Muscle of leg (tissue), 11 donors: Measurements from ENCODE around the gene TMPRSS6. TPM values are rescaled to one million over a fixed set of nuclear protein-coding genes. Genes with fewer than 3 reads are reported as not detected.

Experiments used
- DNase-seq: peaks from one replicate; pipeline ENCODE4 v3.0.0; 2013
- H3K27ac ChIP-seq: one replicate; pipeline ENCODE4 v1.5.1; 2013; ENCODE audit warnings: mild to moderate bottlenecking, low read length, control low read depth
- H3K27me3 ChIP-seq: one replicate; pipeline ENCODE4 v1.6.1; 2013; ENCODE audit warnings: low read length; ENCODE audit not compliant: control insufficient read depth, insufficient read depth
- H3K36me3 ChIP-seq: one replicate; pipeline ENCODE4 v1.6.1; 2013; ENCODE audit warnings: low read length; ENCODE audit not compliant: control insufficient read depth, insufficient read depth
- H3K4me1 ChIP-seq: one replicate; pipeline ENCODE4 v1.6.1; 2013; ENCODE audit warnings: low read length; ENCODE audit not compliant: control insufficient read depth, insufficient read depth
- H3K4me3 ChIP-seq: one replicate; pipeline ENCODE4 v1.5.1; 2013; ENCODE audit warnings: low read length, control low read depth
- H3K9me3 ChIP-seq: replicated peaks from 2 replicates; pipeline ENCODE4 v1.6.1; 2013; ENCODE audit warnings: low read depth, low read length; ENCODE audit not compliant: control insufficient read depth
- WGBS: methylation state at CpG from one replicate; pipeline ENCODE4 v1.1.5; 2013; ENCODE audit warnings: missing lambda C conversion rate; ENCODE audit not compliant: insufficient coverage; 5-methylcytosine and 5-hydroxymethylcytosine counted together
- polyA plus RNA-seq, 8 donors: library from polyadenylated mRNA; unstranded; fragments of 120-200 nt; gene quantifications; one replicate each; pipeline versions ENCODE4 v1.2.1 to v1.2.3, GENCODE V29; 2013; ENCODE audit warnings: inconsistent platforms in 1 of 8, low replicate concordance in 1 of 8; ENCODE audit not compliant: insufficient read length in 8 of 8, insufficient read depth in 1 of 8
- total RNA-seq: library from RNA; stranded (reverse); fragments of 120-200 nt; gene quantifications from one replicate; pipeline ENCODE4 v1.2.4, GENCODE V29; 2013

Gene TMPRSS6
- total and polyA plus RNA-seq, 9 donors, result 0.04 to 0.18 (median 0.11) TPM; not detected in 1

DNA sequence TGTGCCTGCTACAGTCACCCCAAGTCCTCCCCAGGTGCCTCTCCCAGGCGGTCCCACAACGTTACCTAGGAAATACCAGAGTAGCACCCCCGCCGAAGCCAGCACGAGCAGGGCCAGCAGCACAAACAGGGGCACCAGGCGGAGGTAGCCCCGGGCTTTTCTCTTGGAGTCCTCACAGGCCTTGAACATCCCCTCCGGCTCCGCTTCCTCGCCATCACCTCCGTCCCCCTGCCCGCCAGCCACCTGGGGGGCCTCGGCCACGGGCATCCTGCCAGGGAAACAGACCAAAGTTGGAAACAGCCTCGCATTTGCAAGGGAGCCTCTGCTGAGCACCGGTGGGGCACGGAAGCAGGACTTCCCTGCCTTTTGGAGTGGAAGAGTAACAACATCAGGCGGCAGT, 6.4 kb downstream of the TMPRSS6 start:
- DNase-seq, result no peak
- Histone ChIP-seq H3K4me3 (no peak overlapping the region), H3K9me3 (no peaks in the 10 kb centered on the region), H3K27me3 (peaks cover 12% of the 10 kb centered on the region), H3K36me3 (no peaks in the 10 kb centered on the region), H3K27ac (no peak overlapping the region), H3K4me1 (peaks cover 3% of the 10 kb centered on the region)
- WGBS, result 49% methylated on average over 18 of the region's 18 CpGs

DNA sequence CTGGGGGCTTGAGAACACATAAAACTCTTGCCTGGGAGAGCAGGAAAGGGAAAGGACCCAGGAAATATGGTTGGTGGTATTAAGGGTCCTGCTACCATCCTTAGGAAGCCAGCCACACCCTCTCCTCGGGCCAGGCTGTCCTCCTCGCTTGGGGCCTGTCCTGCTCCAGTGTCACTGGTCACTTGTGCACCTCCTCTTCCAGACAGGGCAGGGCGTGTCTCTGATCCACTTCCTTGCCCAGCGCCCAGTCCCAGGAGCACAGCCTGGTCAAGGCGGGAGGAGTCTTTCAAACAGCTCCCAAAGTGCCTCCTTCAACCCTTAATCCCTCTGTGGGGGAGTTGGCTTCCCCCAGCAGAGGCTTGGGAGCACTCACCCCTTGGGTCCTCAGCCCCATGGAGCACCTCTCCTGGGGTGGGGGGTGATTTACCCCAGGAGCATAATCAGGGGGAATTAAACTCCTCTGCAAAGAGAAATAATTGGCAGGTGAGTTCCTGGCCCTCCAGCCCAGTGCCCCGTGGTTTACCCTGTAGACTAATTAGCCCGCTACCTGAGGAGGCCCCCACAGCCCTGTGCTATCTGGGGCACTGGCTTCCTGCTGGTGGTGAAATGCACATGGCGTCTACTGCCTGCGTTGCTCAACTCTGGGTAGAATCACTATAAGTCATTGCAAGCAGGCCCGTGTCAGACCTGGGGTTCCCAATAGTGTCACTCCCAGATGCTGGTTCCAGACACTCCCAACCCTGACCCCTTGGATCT, 8.0 kb downstream of the TMPRSS6 start:
- 77% methylated on average over 8 of the region's 10 CpGs for WGBS
- Histone ChIP-seq H3K9me3 (no peaks in the 10 kb centered on the region), H3K27me3 (peaks cover 29% of the 10 kb centered on the region), H3K27ac (no peak overlapping the region), H3K4me1 (peaks cover 3% of the 10 kb centered on the region), H3K4me3 (no peak overlapping the region), H3K36me3 (no peaks in the 10 kb centered on the region)
- no peak for DNase-seq

DNA sequence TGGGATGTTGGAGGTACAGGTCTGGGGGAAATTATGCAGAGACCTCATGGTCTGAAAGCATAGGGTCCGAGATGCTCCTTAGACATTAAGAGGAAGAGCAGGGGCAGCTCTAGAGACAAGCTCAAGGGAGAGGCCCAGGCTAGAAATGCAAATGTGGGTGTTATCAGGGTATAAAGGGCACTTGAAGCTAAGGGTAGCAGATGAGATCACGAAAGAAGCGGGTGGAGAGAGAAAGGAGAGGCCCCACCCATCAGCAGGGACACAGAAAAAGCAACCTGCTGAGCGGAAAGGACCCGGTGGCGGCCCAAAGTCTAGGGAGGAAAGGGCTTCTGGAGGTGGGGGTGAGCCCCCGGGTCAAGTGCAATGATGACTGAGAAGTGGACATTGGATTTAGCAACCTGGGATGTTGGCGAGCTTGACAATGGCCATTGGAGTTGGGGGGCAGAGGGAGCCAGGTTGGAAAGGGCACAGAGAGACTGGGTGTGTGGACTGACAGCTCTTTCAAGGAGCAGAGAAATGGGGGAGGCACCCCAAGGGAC, 8.9 kb downstream of the TMPRSS6 start:
- no peak overlapping the region for H3K4me3 ChIP-seq
- DNase-seq, result no peak
- H3K36me3 ChIP-seq, result no peaks in the 10 kb centered on the region
- peaks cover 36% of the 10 kb centered on the region for H3K27me3 ChIP-seq
- H3K9me3 ChIP-seq, result no peaks in the 10 kb centered on the region
- 74% methylated on average over 8 of the region's 8 CpGs for WGBS
- H3K4me1 ChIP-seq, result peaks cover 3% of the 10 kb centered on the region
- H3K27ac ChIP-seq, result no peak overlapping the region

DNA sequence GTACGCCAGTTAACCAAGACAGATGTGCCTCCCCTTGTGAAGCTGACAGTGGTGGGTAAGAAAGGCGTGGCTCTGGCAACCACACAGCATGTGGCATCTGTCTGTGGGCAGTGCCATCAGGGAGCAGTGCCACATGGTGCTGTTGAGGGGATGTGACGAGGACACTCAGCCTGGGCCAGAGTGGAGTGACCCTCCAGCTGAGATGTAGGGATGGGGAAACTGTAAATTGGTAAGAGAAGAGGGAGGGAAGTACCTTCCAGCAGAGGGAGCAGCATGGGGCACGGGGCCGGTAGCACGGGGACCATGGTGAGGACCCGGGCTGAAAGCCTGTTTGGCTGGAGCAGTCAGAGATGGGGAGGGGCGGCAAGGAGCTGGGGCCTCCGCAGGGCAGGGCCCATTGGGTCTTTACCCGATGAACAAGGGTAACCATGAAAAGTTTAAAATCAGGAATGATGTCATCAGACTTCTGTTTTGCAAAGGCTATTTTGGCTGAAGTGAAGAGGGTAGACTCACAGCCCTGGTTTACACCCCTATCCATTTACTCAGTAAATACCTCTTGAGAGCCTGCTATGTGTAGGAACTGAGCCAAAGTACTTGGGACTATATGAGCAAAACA, 10.4 kb downstream of the TMPRSS6 start:
- H3K9me3 ChIP-seq, result no peaks in the 10 kb centered on the region
- no peak for DNase-seq
- no peaks in the 10 kb centered on the region for H3K36me3 ChIP-seq
- no peak overlapping the region for H3K27ac ChIP-seq
- peaks cover 41% of the 10 kb centered on the region for H3K27me3 ChIP-seq
- 40% methylated on average over 8 of the region's 10 CpGs for WGBS
- H3K4me3 ChIP-seq, result no peak overlapping the region
- no peaks in the 10 kb centered on the region for H3K4me1 ChIP-seq

DNA sequence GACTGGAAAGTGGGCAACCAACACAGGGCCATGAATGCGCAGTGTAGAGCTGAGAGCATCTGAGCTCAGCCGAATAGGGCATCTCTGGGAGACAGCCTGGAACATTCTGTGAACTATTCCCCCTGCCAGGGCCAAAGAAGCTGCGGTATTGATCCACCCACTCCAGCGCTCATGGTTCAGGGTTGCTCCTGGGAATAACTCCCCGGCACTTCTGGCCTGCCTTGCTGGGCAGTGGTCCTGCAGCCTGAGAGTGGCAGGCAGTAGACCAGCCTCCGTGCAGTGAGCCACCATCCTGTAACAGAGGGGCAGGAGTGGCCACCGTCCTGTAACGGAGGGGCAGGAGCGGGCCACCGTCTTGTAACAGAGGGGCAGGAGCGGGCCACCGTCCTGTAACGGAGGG, 12.2 kb downstream of the TMPRSS6 start:
- DNase-seq, result no peak
- Histone ChIP-seq H3K4me3 (no peak overlapping the region), H3K4me1 (no peaks in the 10 kb centered on the region), H3K36me3 (no peaks in the 10 kb centered on the region), H3K27ac (no peak overlapping the region), H3K27me3 (peaks cover 33% of the 10 kb centered on the region), H3K9me3 (no peaks in the 10 kb centered on the region)
- 65% methylated on average over 10 of the region's 13 CpGs for WGBS

DNA sequence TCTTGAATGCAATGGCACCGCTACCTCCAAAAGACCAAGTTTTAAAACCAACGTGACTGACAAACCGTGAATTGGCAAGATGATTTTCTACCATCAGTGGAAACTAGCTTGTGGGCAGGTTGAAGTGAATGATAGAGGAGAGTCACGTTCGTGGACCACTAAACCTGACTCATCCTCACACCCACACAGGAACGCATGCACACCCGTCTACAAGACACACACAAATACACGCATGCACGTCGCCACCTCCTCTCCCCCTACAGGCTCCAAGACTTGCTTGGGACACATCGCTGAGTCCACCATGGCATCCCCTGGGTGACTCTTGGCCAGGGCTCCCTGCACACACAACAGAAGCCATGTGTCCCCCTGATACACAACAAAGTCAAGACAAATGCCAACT, 14.4 kb downstream of the TMPRSS6 start:
- DNase-seq, result no peak
- Histone ChIP-seq H3K4me1 (peaks cover 9% of the 10 kb centered on the region), H3K9me3 (no peaks in the 10 kb centered on the region), H3K36me3 (no peaks in the 10 kb centered on the region), H3K27me3 (peaks cover 31% of the 10 kb centered on the region), H3K27ac (no peak overlapping the region), H3K4me3 (no peak overlapping the region)
- no CpG with 5 or more reads among the region's 11 CpGs for WGBS

DNA sequence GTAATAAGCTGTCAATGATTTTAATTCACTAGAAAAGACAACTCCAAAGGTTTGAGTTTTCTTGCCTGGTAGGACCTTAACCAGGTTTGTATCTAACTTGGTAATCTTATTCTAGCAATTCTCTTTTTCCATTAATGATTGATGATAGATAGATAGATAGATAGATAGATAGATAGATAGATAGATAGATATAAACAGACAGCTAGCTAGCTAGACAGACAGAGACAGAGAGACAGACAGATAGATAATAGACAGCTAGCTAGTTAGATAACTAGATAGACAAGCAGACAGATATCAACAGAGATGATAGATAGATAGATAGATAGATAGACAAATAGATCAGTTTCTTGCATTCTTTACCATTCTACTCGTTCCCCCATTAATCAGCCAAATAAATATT, 15.3 kb downstream of the TMPRSS6 start:
- H3K4me3 ChIP-seq, result no peak overlapping the region
- peaks cover 12% of the 10 kb centered on the region for H3K4me1 ChIP-seq
- H3K27me3 ChIP-seq, result peaks cover 33% of the 10 kb centered on the region
- no peaks in the 10 kb centered on the region for H3K36me3 ChIP-seq
- no peaks in the 10 kb centered on the region for H3K9me3 ChIP-seq
- H3K27ac ChIP-seq, result no peak overlapping the region
- no peak for DNase-seq
- no CpG with 5 or more reads among the region's 1 CpG for WGBS

DNA sequence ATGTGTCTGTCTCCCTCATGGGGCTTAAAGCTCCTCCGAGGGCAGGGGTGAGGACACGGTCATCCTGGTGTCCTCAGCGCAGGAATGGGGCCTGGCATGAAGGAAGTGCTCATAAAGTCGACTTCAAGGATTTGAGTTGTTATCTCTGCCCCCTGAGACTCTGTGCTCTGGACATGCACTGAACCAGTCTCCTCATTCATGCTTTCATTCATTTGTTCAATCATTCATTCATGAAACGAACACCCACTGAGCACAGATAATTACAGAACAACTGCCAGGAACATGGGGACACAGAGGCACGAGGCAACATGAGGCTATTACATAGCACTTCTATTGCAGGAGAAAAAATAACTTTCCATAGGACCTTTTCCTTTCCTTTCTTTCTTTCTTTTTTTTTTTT, 16.5 kb downstream of the TMPRSS6 start:
- Histone ChIP-seq H3K4me3 (no peak overlapping the region), H3K27ac (no peak overlapping the region), H3K9me3 (no peaks in the 10 kb centered on the region), H3K27me3 (peaks cover 33% of the 10 kb centered on the region), H3K36me3 (no peaks in the 10 kb centered on the region), H3K4me1 (peaks cover 12% of the 10 kb centered on the region)
- WGBS, result 60% methylated on average over 3 of the region's 6 CpGs
- no peak for DNase-seq

DNA sequence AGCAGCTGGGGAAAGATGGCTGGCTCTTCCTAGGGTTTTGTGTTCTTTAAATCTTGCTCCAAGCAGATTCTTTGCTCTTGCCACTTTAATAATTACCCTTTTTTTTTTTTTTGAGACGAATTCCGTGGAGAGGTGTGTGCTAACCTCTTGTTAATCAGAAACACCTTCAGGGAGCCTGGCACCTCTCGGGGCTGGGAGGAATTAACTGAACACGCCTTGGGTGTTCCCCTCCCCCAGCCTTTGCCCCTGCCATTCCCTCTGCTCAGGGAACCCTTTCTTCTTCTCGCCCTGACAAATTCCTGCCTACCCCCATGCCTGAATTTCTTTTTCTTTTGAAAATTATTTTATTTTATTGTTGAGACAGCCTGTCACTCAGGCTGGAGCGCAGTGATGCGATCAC, 17.5 kb downstream of the TMPRSS6 start:
- WGBS, result no CpG with 5 or more reads among the region's 7 CpGs
- H3K27me3 ChIP-seq, result peaks cover 23% of the 10 kb centered on the region

DNA sequence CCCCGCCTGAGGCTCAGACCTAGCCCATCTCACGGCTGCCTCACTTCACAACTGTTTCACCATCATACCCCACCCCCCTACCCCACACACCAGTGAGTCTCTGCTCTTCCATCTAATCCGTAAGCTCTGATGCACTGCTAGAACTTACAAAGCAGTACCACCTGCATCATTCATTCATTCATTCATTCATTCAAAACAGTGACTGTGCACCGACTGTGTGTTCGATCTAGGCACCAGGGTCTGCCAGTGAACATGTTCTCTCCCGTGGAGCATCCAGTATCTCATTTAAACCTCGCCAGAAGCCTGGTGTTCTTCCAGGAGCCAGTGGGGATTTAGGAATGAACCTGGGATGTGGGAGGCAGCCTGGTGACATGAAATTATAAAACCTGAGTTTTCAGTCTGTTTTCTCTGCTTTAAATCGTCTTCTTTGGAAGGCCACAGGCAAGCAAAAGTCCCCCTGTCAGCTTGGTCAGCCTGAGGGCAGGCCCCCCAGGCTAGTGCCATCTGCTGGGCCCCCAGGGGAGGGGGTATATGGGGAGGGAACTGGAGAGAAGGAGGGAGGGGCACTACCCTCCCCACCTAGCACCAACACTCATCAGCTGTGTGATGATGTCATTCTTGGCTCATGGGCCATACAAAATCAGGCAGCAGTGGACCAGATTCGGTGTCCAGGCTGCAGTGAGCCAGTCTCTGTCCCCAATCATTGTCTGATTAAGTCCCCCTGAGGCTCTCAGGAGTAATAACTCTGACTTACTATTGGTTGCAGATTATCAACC, 18.4 kb downstream of the TMPRSS6 start:
- Histone ChIP-seq H3K27ac (no peak overlapping the region), H3K9me3 (no peaks in the 10 kb centered on the region), H3K4me3 (no peak overlapping the region), H3K36me3 (no peaks in the 10 kb centered on the region), H3K4me1 (peaks cover 12% of the 10 kb centered on the region), H3K27me3 (peaks cover 14% of the 10 kb centered on the region)
- 68% methylated on average over 7 of the region's 9 CpGs for WGBS
- DNase-seq, result peak; percentile 56

More for the DNA sequence above, 17.5 kb downstream of the TMPRSS6 start:
- no peaks in the 10 kb centered on the region for H3K9me3 ChIP-seq
- DNase-seq, result no peak
- H3K27ac ChIP-seq, result no peak overlapping the region
- H3K4me3 ChIP-seq, result no peak overlapping the region
- no peaks in the 10 kb centered on the region for H3K36me3 ChIP-seq
- peaks cover 12% of the 10 kb centered on the region for H3K4me1 ChIP-seq
